ENCODE data around the gene EMSY. TPM values are rescaled to one million over a fixed set of nuclear protein-coding genes. Genes with fewer than 3 reads are reported as not detected.

Gene EMSY
- total and polyA plus RNA-seq, 2 of the 8 experiments (the other 6 are each of a cell fraction or from before 2014, with no cell fraction given): 29.6 to 34.6 TPM

DNA sequence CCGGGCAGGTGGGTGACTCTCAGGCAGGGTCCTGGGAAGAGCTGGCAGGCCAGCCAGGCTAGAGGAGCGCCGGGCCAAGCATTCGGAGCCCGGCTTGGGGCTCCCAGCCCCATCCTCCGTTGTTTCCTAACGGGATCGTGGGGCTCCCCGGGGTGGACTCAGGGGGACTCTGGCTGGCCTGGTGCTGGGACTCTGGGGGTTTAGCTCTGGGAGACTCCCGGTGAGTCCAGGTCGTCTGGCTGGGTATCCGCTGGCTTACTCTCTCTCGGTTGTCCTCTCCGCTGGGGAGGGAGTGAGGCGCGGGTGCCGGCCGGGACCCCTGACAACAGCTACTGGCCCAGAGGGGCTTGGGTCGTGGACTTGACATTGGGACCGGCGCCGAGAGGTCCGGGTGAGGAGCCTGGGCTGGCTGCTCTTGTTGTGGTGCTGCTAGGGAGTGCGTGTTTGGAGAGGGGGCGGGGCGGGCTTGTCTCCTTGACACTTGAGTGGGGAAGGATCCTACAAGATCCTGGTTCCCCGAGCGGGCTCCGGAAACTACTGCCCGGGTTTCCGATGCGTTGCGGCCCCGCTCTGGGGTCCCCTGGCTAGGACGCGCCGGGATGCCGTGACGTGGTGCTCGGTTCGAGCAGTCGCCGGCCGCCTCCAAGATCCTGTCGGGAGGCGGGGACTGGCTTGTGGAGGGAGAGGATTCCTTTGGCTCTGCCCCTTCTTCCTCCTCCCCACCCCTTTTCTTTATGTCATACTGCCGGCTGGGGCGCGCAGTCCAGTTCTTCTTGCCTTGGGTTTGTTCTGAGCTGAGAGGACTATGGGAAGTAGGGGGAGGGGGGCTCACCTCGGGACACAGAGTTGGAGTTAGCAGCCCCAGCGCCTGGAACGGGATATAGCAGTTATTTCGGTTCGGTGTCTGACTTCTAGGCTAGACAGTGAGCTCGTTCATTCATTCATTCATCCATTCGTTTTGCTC, 585 bp downstream of the EMSY start (continued):
- no peak for TF ChIP-seq TEAD4 (IDR thresholded peaks at IDR 0.05; ENCODE audit: low read depth, low read length)
- peak in 1 of 2 experiments; percentile 94; a peak in 2 of 4 replicates for TF ChIP-seq HDAC2 (IDR thresholded peaks at IDR 0.05; ENCODE audit: borderline replicate concordance in 1 of 2, low read depth in 2 of 2, low read length in 2 of 2)
- TF ChIP-seq, protein P1, sequence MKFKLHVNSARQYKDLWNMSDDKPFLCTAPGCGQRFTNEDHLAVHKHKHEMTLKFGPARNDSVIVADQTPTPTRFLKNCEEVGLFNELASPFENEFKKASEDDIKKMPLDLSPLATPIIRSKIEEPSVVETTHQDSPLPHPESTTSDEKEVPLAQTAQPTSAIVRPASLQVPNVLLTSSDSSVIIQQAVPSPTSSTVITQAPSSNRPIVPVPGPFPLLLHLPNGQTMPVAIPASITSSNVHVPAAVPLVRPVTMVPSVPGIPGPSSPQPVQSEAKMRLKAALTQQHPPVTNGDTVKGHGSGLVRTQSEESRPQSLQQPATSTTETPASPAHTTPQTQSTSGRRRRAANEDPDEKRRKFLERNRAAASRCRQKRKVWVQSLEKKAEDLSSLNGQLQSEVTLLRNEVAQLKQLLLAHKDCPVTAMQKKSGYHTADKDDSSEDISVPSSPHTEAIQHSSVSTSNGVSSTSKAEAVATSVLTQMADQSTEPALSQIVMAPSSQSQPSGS (IDR thresholded peaks at IDR 0.05; ENCODE audit: low read length): no peak
- no peak for TF ChIP-seq CTBP2 (IDR thresholded peaks at IDR 0.05; ENCODE audit: borderline replicate concordance, insufficient read depth, insufficient read length, low read length)
- no peak; the same call in 1 of the 2 replicates for TF ChIP-seq TBP (IDR thresholded peaks at IDR 0.05; ENCODE audit: low read depth, low read length)
- no peak for TF ChIP-seq BACH1 (IDR thresholded peaks at IDR 0.05; ENCODE audit: low read length)
- TF ChIP-seq NRF1 (IDR thresholded peaks at IDR 0.05; ENCODE audit: low read depth, low read length): no peak
- no peak for TF ChIP-seq GABPA (IDR thresholded peaks at IDR 0.05; ENCODE audit: borderline replicate concordance, insufficient read depth, low read length)
- TF ChIP-seq POLR2AphosphoS5 (IDR thresholded peaks at IDR 0.05; ENCODE audit: low read depth, low read length): peak; percentile 65; the same call in 1 of the 2 replicates
- no peak for TF ChIP-seq CBX5 (IDR thresholded peaks at IDR 0.05; ENCODE audit: low read depth, low read length)
- TF ChIP-seq SIN3A (conservative IDR thresholded peaks at IDR 0.05 in 1 of 2, IDR thresholded peaks at IDR 0.05 in 1 of 2; ENCODE audit: low read depth in 1 of 2, low read length in 2 of 2): peak in 1 of 2 experiments; percentile 80; a peak in 3 of 4 replicates
- TF ChIP-seq YY1 (IDR thresholded peaks at IDR 0.05; ENCODE audit: low read depth, low read length): no peak
- TF ChIP-seq TAF1 (IDR thresholded peaks at IDR 0.05; ENCODE audit: low read depth, low read length): peak; percentile 77
- no peak for TF ChIP-seq TCF12 (IDR thresholded peaks at IDR 0.05; ENCODE audit: low read depth, low read length)
- TF ChIP-seq SAP30 (IDR thresholded peaks at IDR 0.05; ENCODE audit: insufficient read depth, insufficient replicate concordance, low read length): peak; percentile 41
